ENCODE results near the gene WDR89.
"Not testable (repeated sequence)": the region's sequence is repeated elsewhere in the genome, so short reads cannot be mapped to it uniquely, and the experiment has no call there.

WDR89 gene

DNA sequence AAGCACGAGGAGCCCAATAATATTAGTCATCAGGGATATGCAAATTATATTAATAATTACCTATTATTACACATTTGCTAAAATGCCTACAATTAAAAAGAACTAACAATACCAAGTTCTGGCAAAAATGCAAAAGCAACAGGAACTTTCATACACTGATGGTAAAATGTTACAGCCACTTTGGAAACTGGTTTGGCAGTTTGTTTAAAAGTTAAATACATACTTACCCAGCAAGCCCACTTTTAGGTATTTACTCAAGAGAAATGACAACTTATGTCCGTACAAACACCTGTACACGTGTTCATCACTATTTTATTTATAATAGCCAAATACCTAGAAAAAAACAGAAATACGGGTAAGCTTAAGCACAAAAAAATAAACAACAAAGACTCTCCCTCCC lies 17.0 kb downstream of the WDR89 start:
- no peak overlapping the region for H3K27ac ChIP-seq (ENCODE audit: low read depth, low read length)
- H3K9ac ChIP-seq (ENCODE audit: low read length): no peak overlapping the region
- no peaks in the 10 kb centered on the region for H3K4me1 ChIP-seq (ENCODE audit: control insufficient read depth, insufficient read depth, low read length)

DNA sequence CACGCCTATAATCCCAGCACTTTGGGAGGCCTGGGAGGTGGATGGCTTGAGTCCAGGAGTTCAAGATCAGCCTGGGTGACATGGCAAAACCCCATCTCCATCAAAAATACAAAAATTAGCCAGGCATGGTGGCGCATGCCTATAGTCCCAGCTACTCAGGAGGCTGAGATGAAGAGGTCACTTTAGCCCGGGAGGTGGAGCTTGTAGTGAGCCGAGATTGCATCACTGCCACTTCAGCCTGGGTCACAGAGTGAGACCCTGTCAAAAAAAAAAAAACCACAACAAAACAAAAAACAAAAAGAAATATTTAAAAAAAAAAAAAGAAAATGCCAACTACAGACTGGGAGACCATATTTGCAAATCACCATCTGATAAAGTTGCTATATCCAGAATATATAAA lies 17.5 kb downstream of the WDR89 start:
- H3K27ac ChIP-seq (ENCODE audit: low read depth, low read length): no peak overlapping the region
- no peaks in the 10 kb centered on the region for H3K27me3 ChIP-seq (ENCODE audit: control insufficient read depth, insufficient read depth, low read length)
- H3K4me1 ChIP-seq (ENCODE audit: control insufficient read depth, insufficient read depth, low read length): no peaks in the 10 kb centered on the region
- H3K9me3 ChIP-seq (ENCODE audit: control insufficient read depth, insufficient read depth, low read depth, low read length): no peaks in the 10 kb centered on the region
- peaks cover 16% of the 10 kb centered on the region for H3K36me3 ChIP-seq (ENCODE audit: control insufficient read depth, insufficient read depth, low read length)
- no peak overlapping the region for H3K9ac ChIP-seq (ENCODE audit: low read length)
- no peak overlapping the region for H3K4me3 ChIP-seq (ENCODE audit: low read depth, low read length)

More for the DNA sequence above, 17.0 kb downstream of the WDR89 start:
- Histone ChIP-seq H3K9me3 (ENCODE audit: control insufficient read depth, insufficient read depth, low read depth, low read length) (no peaks in the 10 kb centered on the region), H3K4me3 (ENCODE audit: low read depth, low read length) (no peak overlapping the region), H3K36me3 (ENCODE audit: control insufficient read depth, insufficient read depth, low read length) (peaks cover 19% of the 10 kb centered on the region), H3K27me3 (ENCODE audit: control insufficient read depth, insufficient read depth, low read length) (no peaks in the 10 kb centered on the region)

GRCh38 chr14:63621975-63622374 lies 19.7 kb downstream of the WDR89 start:
- not testable (repeated sequence) for H3K9ac ChIP-seq (ENCODE audit: low read length); H3K27me3 ChIP-seq (ENCODE audit: control insufficient read depth, insufficient read depth, low read length); H3K27ac ChIP-seq (ENCODE audit: low read depth, low read length); H3K9me3 ChIP-seq (ENCODE audit: control insufficient read depth, insufficient read depth, low read depth, low read length); H3K4me3 ChIP-seq (ENCODE audit: low read depth, low read length); H3K4me1 ChIP-seq (ENCODE audit: control insufficient read depth, insufficient read depth, low read length)
- H3K36me3 ChIP-seq (ENCODE audit: control insufficient read depth, insufficient read depth, low read length): peaks cover 14% of the 10 kb centered on the region

DNA sequence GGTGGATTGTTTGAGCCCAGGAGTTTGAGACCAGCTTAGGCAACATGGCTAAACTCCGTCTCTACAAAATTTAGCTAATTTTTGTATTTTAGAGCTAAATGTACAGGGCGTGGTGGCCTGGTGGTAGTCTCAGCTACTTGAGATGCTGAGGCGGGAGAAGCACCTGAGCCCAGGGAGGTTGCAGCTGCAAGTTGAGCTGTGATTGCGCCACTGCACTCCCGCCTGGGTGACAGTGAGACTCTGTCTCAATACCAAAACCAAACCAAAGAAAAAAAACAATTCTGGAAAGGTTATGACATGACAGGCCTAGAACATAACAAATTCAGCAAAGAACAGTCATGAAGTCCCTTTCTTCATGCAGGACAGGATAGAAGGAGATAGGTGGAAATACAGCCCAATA lies 25.7 kb downstream of the WDR89 start:
- peaks cover 10% of the 10 kb centered on the region for H3K36me3 ChIP-seq (ENCODE audit: control insufficient read depth, insufficient read depth, low read length)
- no peak overlapping the region for H3K9ac ChIP-seq (ENCODE audit: low read length)
- no peaks in the 10 kb centered on the region for H3K27me3 ChIP-seq (ENCODE audit: control insufficient read depth, insufficient read depth, low read length)
- H3K4me1 ChIP-seq (ENCODE audit: control insufficient read depth, insufficient read depth, low read length): no peaks in the 10 kb centered on the region
- no peaks in the 10 kb centered on the region for H3K9me3 ChIP-seq (ENCODE audit: control insufficient read depth, insufficient read depth, low read depth, low read length)
- H3K4me3 ChIP-seq (ENCODE audit: low read depth, low read length): no peak overlapping the region
- no peak overlapping the region for H3K27ac ChIP-seq (ENCODE audit: low read depth, low read length)

- Histone ChIP-seq H3K27ac (ENCODE audit: low read depth, low read length) (no peak overlapping the region), H3K9ac (ENCODE audit: low read length) (no peak overlapping the region), H3K4me3 (ENCODE audit: low read depth, low read length) (no peak overlapping the region), H3K27me3 (ENCODE audit: control insufficient read depth, insufficient read depth, low read length) (no peaks in the 10 kb centered on the region), H3K36me3 (ENCODE audit: control insufficient read depth, insufficient read depth, low read length) (peaks cover 10% of the 10 kb centered on the region), H3K4me1 (ENCODE audit: control insufficient read depth, insufficient read depth, low read length) (no peaks in the 10 kb centered on the region), H3K9me3 (ENCODE audit: control insufficient read depth, insufficient read depth, low read depth, low read length) (no peaks in the 10 kb centered on the region)
Measured at GRCh38 chr14:63614679-63615363, 26.9 kb downstream of the WDR89 start.

GRCh38 chr14:63611078-63611477 lies 30.6 kb downstream of the WDR89 start:
- Histone ChIP-seq H3K9ac (ENCODE audit: low read length) (no peak overlapping the region), H3K36me3 (ENCODE audit: control insufficient read depth, insufficient read depth, low read length) (peaks cover 5% of the 10 kb centered on the region), H3K27ac (ENCODE audit: low read depth, low read length) (no peak overlapping the region), H3K9me3 (ENCODE audit: control insufficient read depth, insufficient read depth, low read depth, low read length) (no peaks in the 10 kb centered on the region), H3K4me1 (ENCODE audit: control insufficient read depth, insufficient read depth, low read length) (no peaks in the 10 kb centered on the region), H3K4me3 (ENCODE audit: low read depth, low read length) (no peak overlapping the region), H3K27me3 (ENCODE audit: control insufficient read depth, insufficient read depth, low read length) (no peaks in the 10 kb centered on the region)

DNA sequence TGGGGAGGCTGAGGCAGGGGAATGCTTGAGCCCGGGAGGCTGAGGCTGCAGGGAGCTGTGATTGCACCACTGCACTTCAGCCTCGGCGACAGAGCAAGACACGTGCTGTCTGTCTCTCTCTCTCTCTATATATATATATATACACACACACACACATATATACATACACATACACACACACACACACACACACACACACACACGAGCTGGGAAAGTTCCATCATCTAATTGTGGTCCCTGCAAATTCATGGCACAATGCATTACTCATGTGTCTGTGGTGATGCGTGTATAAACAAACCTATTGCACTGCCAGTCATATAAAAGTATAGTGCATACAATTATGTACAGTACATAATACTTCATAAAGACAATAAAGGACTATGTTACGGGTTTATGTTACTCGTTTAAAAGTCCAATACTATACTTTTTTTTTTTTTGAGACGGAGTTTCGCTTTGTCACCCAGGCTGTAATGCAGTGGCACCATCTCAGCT lies 36.6 kb downstream of the WDR89 start:
- H3K27ac ChIP-seq (ENCODE audit: low read depth, low read length): no peak overlapping the region
- H3K4me1 ChIP-seq (ENCODE audit: control insufficient read depth, insufficient read depth, low read length): no peaks in the 10 kb centered on the region
- no peak overlapping the region for H3K9ac ChIP-seq (ENCODE audit: low read length)
- H3K36me3 ChIP-seq (ENCODE audit: control insufficient read depth, insufficient read depth, low read length): peaks cover 2% of the 10 kb centered on the region; the same call in 1 of the 2 replicates
- no peak overlapping the region for H3K4me3 ChIP-seq (ENCODE audit: low read depth, low read length)
- H3K9me3 ChIP-seq (ENCODE audit: control insufficient read depth, insufficient read depth, low read depth, low read length): no peaks in the 10 kb centered on the region
- no peaks in the 10 kb centered on the region for H3K27me3 ChIP-seq (ENCODE audit: control insufficient read depth, insufficient read depth, low read length)

DNA sequence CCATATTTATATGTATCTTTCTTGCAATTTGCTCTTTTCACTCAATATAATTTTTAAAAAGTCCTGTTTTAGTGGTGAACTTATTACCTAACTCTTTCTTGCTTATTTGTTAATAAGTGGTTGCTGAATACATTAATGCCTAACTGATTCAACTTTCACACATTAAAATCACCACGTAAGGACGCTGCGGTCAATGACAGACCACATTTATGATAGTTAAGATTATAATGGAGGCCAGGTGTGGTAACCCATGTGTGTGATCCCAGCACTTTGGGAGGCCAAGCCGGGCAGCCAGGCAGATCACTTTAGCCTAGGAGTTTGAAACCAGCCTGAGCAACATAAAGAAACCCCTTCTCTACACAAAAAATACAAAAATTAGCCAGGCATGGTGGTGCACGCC lies 37.0 kb downstream of the WDR89 start:
- H3K4me3 ChIP-seq (ENCODE audit: low read depth, low read length): no peak overlapping the region
- peaks cover 6% of the 10 kb centered on the region for H3K36me3 ChIP-seq (ENCODE audit: control insufficient read depth, insufficient read depth, low read length)
- H3K4me1 ChIP-seq (ENCODE audit: control insufficient read depth, insufficient read depth, low read length): no peaks in the 10 kb centered on the region
- no peak overlapping the region for H3K9ac ChIP-seq (ENCODE audit: low read length)
- H3K9me3 ChIP-seq (ENCODE audit: control insufficient read depth, insufficient read depth, low read depth, low read length): no peaks in the 10 kb centered on the region
- no peak overlapping the region for H3K27ac ChIP-seq (ENCODE audit: low read depth, low read length)
- no peaks in the 10 kb centered on the region for H3K27me3 ChIP-seq (ENCODE audit: control insufficient read depth, insufficient read depth, low read length)

- Histone ChIP-seq H3K27me3 (ENCODE audit: control insufficient read depth, insufficient read depth, low read length) (no peaks in the 10 kb centered on the region), H3K4me3 (ENCODE audit: low read depth, low read length) (no peak overlapping the region), H3K4me1 (ENCODE audit: control insufficient read depth, insufficient read depth, low read length) (no peaks in the 10 kb centered on the region), H3K9me3 (ENCODE audit: control insufficient read depth, insufficient read depth, low read depth, low read length) (0 out of 2 replicates have a peak, but pooled peaks cover under 1% of the 10 kb centered on the region), H3K27ac (ENCODE audit: low read depth, low read length) (no peak overlapping the region), H3K36me3 (ENCODE audit: control insufficient read depth, insufficient read depth, low read length) (peaks cover 14% of the 10 kb centered on the region), H3K9ac (ENCODE audit: low read length) (no peak overlapping the region)
Measured at GRCh38 chr14:63603749-63604277, 37.9 kb downstream of the WDR89 start.

GRCh38 chr14:63598807-63599206 lies 42.9 kb downstream of the WDR89 start:
- peaks cover 37% of the 10 kb centered on the region for H3K36me3 ChIP-seq (ENCODE audit: control insufficient read depth, insufficient read depth, low read length)
- H3K27ac ChIP-seq (ENCODE audit: low read depth, low read length): no peak overlapping the region
- H3K4me1 ChIP-seq (ENCODE audit: control insufficient read depth, insufficient read depth, low read length): no peaks in the 10 kb centered on the region
- H3K27me3 ChIP-seq (ENCODE audit: control insufficient read depth, insufficient read depth, low read length): no peaks in the 10 kb centered on the region
- H3K9me3 ChIP-seq (ENCODE audit: control insufficient read depth, insufficient read depth, low read depth, low read length): peaks cover 30% of the 10 kb centered on the region
- H3K9ac ChIP-seq (ENCODE audit: low read length): no peak overlapping the region
- no peak overlapping the region for H3K4me3 ChIP-seq (ENCODE audit: low read depth, low read length)

- no peak overlapping the region for H3K9ac ChIP-seq (ENCODE audit: low read length)
- no peak overlapping the region for H3K27ac ChIP-seq (ENCODE audit: low read depth, low read length)
- H3K27me3 ChIP-seq (ENCODE audit: control insufficient read depth, insufficient read depth, low read length): no peaks in the 10 kb centered on the region
- H3K4me3 ChIP-seq (ENCODE audit: low read depth, low read length): no peak overlapping the region
- H3K4me1 ChIP-seq (ENCODE audit: control insufficient read depth, insufficient read depth, low read length): no peaks in the 10 kb centered on the region
- peaks cover 40% of the 10 kb centered on the region for H3K9me3 ChIP-seq (ENCODE audit: control insufficient read depth, insufficient read depth, low read depth, low read length)
- peaks cover 37% of the 10 kb centered on the region for H3K36me3 ChIP-seq (ENCODE audit: control insufficient read depth, insufficient read depth, low read length)
Measured at GRCh38 chr14:63596998-63597658, 44.5 kb downstream of the WDR89 start.

All from HUES6 (cell line).